CD4-positive, alpha-beta T cell treated with Interleukin-15 for 1 hour (primary cell): Measurements from ENCODE around the gene LPXN.

Experiments
- DNase-seq: peaks from one replicate; pipeline ENCODE4 v3.0.0-alpha.2; 2020

The LPXN gene

GRCh38 chr11:58511636-58512035 lies 64.0 kb downstream of the LPXN start:
- no peak for DNase-seq

DNA sequence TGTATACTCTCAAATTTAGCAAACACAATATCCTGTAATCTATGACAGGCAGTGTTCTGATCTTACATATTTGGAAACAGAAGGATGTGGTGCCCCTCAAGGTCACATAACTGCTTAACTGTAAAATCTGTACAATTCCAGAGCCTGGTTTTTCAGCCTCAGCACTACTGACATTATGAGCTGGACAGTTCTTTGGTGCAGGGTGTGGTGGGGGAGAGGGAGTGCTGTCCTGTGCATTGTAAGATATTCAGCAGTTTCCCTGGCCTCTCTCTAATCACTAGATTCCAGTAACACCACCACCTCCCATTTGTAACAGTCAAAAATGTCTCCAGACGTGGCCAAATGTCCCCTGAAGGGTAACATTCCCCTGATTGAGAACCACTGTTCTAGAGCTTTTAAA lies 65.9 kb downstream of the LPXN start:
- no peak for DNase-seq

- no peak for DNase-seq
Measured at GRCh38 chr11:58508814-58509213, 66.8 kb downstream of the LPXN start.

- no peak for DNase-seq
Measured at GRCh38 chr11:58508005-58508404, 67.7 kb downstream of the LPXN start, which contains the start of gene OR5B21. Gene OR5B21, minus strand, starts transcription at chr11:58508105. Its CDS starts 0 bp downstream, at chr11:58508105.

DNA sequence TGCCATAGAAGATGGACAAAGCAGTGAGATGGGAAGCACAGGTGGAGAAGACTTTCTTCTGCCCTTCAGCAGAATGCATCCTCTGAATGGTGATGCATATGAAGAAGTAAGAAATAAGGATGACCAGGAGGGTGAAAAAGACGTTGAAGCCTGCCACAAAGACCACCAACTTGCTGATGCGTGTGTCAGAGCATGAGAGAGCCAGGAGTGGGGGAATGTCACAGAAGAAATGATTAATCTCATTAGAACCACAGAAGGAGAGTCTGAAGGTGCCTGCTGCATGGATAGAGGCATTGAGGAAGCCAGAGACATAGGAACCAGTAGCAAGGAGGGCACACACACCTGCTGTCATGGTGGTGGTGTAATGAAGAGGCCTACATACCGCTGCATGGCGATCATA lies 68.3 kb downstream of the LPXN start:
- DNase-seq = no peak

- no peak for DNase-seq
Measured at GRCh38 chr11:58506935-58507334, 68.7 kb downstream of the LPXN start.

DNA sequence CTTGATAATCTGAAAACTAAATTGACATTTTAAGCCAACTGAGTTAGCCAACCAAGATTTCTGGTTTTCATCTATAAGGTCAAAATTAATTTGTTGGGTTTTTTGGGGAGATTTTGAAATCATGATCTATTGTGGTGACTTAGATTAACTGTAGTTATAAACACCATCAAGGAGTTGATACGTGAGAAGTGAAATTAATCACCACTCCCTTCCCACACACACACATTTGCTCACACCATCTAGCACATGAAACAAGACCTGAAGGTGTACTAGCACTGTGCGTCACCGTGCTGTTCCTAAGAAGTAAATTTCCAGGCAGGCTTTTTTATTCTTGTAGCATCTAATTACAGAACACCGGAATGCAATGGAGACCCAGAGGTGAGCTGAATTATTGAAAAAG lies 69.8 kb downstream of the LPXN start:
- no peak for DNase-seq

GRCh38 chr11:58504232-58504631 lies 71.4 kb downstream of the LPXN start:
- no peak for DNase-seq

- no peak for DNase-seq
Measured at GRCh38 chr11:58503361-58503856, 72.2 kb downstream of the LPXN start.

DNA sequence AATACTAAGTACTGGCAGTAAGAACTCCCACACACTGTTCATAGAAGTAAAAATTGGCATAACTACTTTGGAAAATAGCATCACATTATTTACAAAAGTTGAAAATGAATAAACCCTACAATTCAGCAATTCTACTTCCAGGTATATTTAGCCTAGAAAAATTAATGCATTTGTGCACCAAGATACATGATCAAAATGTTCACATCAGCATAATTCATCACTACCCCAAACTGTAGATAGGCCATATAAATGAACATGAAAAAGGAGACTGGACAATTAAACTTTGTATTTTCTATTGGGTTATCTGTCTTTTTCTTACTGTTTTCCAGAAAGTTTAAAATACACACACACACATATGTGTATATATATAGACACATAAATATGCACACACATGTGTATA lies 73.7 kb downstream of the LPXN start:
- no peak for DNase-seq

GRCh38 chr11:58498464-58498863 lies 77.2 kb downstream of the LPXN start:
- peak; percentile 16 for DNase-seq

GRCh38 chr11:58497951-58498350 lies 77.7 kb downstream of the LPXN start:
- DNase-seq = no peak

DNA sequence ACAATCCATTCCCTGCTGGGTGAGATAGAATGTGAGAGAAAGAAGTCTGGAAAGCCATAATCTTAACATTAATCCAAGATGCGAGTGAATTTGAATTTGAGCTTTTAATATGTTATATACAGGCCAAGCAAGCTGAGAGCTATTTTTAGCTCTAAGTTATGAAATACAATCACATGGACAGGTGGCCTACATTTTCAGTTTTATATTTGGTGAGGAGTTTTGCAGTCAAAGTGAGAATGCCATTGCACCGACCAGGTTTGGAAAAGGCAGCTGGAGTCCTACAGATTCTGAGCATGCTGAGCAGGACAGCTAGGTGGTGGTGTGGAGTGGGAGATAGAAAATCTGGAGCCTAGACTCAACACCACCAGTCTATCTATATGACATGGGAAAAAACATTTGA lies 79.8 kb downstream of the LPXN start:
- DNase-seq = no peak

GRCh38 chr11:58494101-58494500 lies 81.6 kb downstream of the LPXN start:
- no peak for DNase-seq

GRCh38 chr11:58493676-58494075 lies 82.0 kb downstream of the LPXN start:
- no peak for DNase-seq

DNA sequence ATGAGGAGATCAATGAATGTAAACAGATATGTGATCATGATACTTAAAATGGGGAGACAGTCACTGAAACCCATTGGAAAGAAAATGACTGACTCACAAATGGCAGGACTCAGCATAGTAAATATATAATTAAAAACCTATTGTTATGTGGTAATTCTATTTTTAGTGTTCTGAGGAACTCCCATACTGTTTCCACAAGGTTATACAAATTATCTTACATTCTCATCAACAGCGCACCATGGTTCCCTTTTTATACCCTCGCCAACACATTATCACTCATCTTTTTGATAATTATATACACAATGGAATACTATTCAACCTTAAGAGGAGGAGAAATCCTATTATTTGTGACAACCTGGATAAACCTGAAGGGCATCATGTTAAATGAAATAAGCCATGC lies 84.8 kb downstream of the LPXN start:
- no peak for DNase-seq

DNA sequence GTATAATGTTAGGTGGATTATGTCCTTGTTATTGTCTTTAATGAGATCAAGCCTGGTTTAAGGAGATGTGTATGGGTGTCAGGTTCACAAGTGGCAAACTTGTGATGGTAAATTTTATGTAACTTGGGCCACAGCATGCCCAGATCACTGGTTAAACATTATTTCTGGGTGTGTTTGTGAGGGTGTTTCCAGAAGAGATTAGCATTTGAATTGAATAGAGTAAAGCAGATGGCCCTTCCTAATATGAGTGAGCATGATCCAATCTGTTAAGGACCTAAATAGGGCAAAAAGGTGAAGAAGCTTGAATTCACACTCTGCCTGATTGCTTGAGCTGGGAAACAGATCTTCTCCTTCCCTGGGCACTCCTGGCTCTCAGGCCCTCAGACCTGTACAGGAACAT lies 88.5 kb downstream of the LPXN start:
- no peak for DNase-seq

GRCh38 chr11:58485961-58486360 lies 89.7 kb downstream of the LPXN start:
- DNase-seq = no peak
